ENCODE data around the gene PRH2.

Gene PRH2

GRCh38 chr12:10928746-10929286 is at the start of gene PRH2:
Gene PRH2, plus strand, starts transcription at chr12:10929236. Its CDS starts 38 bp downstream, at chr12:10929274.
- DNase-seq (ENCODE audit: low spot score) = no peak

GRCh38 chr12:10884086-10884725 is 44.8 kb upstream of the PRH2 start, which contains the start of gene PRH1:
Gene PRH1, minus strand, starts transcription at chr12:10884255. Its CDS starts 38 bp downstream, at chr12:10884217.
- no peak for DNase-seq (ENCODE audit: low spot score)

GRCh38 chr12:10889226-10889625 is 39.8 kb upstream of the PRH2 start:
- DNase-seq (ENCODE audit: low spot score) = no peak

- peak; percentile 30 for DNase-seq (ENCODE audit: low spot score)
Measured at GRCh38 chr12:10891937-10892336, 37.1 kb upstream of the PRH2 start.

GRCh38 chr12:10896854-10897253 is 32.2 kb upstream of the PRH2 start:
- no peak for DNase-seq (ENCODE audit: low spot score)

- no peak for DNase-seq (ENCODE audit: low spot score)
Measured at GRCh38 chr12:10900530-10900929, 28.5 kb upstream of the PRH2 start.

GRCh38 chr12:10900972-10901371 is 28.1 kb upstream of the PRH2 start:
- no peak for DNase-seq (ENCODE audit: low spot score)

GRCh38 chr12:10901427-10901826 is 27.6 kb upstream of the PRH2 start:
- no peak for DNase-seq (ENCODE audit: low spot score)

- no peak for DNase-seq (ENCODE audit: low spot score)
Measured at GRCh38 chr12:10904686-10905085, 24.4 kb upstream of the PRH2 start.

GRCh38 chr12:10909462-10909861 is 19.6 kb upstream of the PRH2 start, which contains the start of gene TAS2R13:
Gene TAS2R13, minus strand, starts transcription at chr12:10909562. Its CDS starts 264 bp downstream, at chr12:10909298.
- DNase-seq (ENCODE audit: low spot score) = no peak

DNA sequence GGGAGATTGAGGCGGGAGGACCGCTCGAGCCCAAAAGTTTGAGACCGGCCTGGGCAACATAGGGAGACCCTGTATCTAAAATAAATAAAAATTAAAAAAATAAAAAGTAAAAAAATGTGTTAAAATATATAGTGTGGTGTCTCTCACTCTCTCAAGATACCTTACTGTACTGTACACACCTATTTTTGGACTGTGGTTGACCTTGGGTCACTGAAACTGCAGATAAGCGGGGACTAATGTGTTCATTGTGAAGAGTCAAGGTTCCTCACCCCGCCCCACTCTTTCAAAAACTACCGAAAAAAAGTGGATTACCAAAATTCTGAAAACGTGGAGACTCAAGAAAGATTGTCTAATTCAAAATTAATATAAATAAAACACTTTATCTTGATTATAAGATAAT is 18.7 kb upstream of the PRH2 start:
- no peak for DNase-seq (ENCODE audit: low spot score)

GRCh38 chr12:10919809-10920208 is 9.2 kb upstream of the PRH2 start:
- DNase-seq (ENCODE audit: low spot score) = no peak

GRCh38 chr12:10926269-10926668 is 2.8 kb upstream of the PRH2 start:
- no peak for DNase-seq (ENCODE audit: low spot score)

DNA sequence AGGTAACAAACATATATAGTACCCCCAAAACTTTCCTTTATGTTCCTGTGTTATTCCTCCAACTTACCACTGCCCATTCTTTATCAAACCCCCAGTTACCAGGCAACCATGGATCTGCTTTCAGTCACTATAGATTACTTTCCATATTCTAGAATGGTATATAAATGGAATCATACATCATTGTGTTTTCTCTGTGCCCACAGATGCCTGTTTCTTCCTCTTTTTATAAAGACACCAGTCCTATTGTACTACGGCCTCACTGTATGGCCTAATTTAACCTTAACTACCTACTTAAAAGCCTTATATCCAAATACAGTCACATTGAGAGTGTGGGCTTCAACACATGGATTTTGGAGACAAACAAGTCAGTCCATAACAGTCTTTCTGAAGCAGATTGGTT is 7.5 kb downstream of the PRH2 start:
- DNase-seq (ENCODE audit: low spot score) = no peak

GRCh38 chr12:10939163-10939562 is 10.1 kb downstream of the PRH2 start, which contains the start of gene TAS2R14:
Gene TAS2R14, minus strand, starts transcription at chr12:10939263. Its CDS starts 56 bp downstream, at chr12:10939207.
- no peak for DNase-seq (ENCODE audit: low spot score)

DNA sequence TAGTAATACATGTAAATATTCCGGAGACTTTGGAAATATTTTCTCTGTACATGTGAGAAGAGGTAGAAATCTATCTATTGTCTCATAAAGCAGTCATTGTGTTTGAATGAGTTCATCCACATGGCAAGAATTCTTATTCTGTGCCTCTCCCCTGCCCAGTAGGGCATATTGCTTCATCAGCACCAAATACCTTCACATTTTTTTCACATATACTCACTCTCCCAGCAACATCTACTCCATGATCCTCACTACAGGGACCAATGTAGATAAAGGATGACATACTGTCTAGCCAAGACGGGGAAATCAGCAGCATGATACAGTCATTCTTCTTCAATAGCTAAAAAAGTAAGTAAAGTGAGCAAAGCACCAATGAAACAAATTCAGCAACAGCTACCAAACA is 11.4 kb downstream of the PRH2 start:
- DNase-seq (ENCODE audit: low spot score) = no peak

GRCh38 chr12:10941369-10941768 is 12.3 kb downstream of the PRH2 start:
- no peak for DNase-seq (ENCODE audit: low spot score)

GRCh38 chr12:10941916-10942607 is 13.0 kb downstream of the PRH2 start:
- no peak for DNase-seq (ENCODE audit: low spot score)

- no peak for DNase-seq (ENCODE audit: low spot score)
Measured at GRCh38 chr12:10943167-10943566, 14.1 kb downstream of the PRH2 start.

- no peak for DNase-seq (ENCODE audit: low spot score)
Measured at GRCh38 chr12:10952645-10953044, 23.6 kb downstream of the PRH2 start.

GRCh38 chr12:10956085-10956484 is 27.0 kb downstream of the PRH2 start:
- DNase-seq (ENCODE audit: low spot score) = no peak

GRCh38 chr12:10957741-10958140 is 28.7 kb downstream of the PRH2 start:
- DNase-seq (ENCODE audit: low spot score) = no peak

GRCh38 chr12:10959804-10960203 is 30.8 kb downstream of the PRH2 start:
- DNase-seq (ENCODE audit: low spot score) = no peak
